Cardiac fibroblast (primary cell): Measurements from ENCODE around the gene PDCD5.
"Not testable (repeated sequence)": the region's sequence is repeated elsewhere in the genome, so short reads cannot be mapped to it uniquely, and the experiment has no call there.

Source experiments
- DNase-seq, 2 donors: peaks; one replicate each; pipeline versions ENCODE4 v3.0.0 to v3.0.0-alpha.2; 2010; ENCODE audit warnings: low read depth in 2 of 2
- H3K4me3 ChIP-seq, 2 donors: replicated peaks in 1 of 2; 1 replicate in 1 of 2; 2 replicates in 1 of 2; pipeline ENCODE4 v1.5.1; 2011; ENCODE audit warnings: low read depth in 2 of 2, low read length in 2 of 2, mild to moderate bottlenecking in 2 of 2, moderate library complexity in 1 of 2
- CTCF ChIP-seq: IDR thresholded peaks from one replicate; pipeline ENCODE4 v1.5.1; 2011; ENCODE audit warnings: low read depth, mild to moderate bottlenecking, low read length, inconsistent platforms

Gene PDCD5

DNA sequence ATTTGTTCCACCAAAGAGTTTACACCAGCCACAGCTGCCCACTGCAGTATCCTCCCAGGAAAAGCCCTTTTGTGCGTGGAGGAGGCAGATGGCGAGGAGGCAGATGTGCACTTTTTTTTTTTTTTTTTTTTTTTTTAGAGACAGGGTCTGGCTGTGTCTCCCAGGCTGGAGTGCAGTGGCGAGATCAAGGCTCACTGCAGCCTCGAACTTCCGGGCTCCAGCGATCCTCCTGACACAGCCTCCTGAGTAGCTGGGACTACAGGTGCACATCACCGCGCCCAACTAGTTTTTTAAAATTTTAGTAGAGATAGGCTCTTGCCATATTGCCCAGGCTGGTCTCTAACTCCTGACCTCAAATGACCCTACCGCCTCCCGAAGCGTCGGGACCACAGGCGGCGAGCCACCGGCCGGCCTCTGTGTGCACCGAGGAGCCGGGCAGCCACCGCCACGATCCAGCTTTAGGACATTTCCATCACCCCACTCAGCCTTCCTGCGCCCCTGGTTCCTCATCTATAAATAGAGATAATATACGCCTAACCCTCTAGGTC lies 563 bp upstream of the PDCD5 start:
- TF ChIP-seq CTCF = no peak
- H3K4me3 ChIP-seq = peak overlapping the region; percentile 55 to 62
- no peak for DNase-seq

DNA sequence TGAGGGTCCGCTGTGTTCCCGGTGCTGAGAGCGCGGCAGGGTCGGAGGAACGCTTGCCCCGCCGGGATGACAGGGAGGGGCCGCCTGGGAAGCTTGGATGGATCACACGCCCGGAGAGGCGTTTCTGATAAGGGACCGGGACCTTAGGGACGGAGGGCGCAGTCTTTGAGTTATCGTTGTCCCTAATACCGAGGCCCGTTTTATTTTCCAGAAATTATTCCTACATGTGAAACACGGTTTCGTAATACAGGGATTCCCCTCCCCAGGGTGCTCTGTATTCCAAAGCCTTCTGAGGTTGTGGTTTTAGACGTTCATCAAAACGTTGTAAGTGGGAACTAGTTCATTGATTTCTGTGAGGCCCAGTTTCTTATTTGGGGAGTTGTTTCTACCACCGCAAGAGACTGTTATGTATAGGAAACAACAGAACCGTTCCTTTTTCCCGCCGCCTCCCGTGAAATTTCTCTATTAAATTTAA lies 752 bp downstream of the PDCD5 start:
- peak; percentile 52 to 78 for DNase-seq

GRCh38 chr19:32587747-32588504 lies 6.9 kb downstream of the PDCD5 start:
- not testable (repeated sequence) for DNase-seq, H3K4me3 ChIP-seq

More for the DNA sequence above, 752 bp downstream of the PDCD5 start:
- peak overlapping the region; percentile 74 to 94 for H3K4me3 ChIP-seq
- TF ChIP-seq CTCF = no peak

GRCh38 chr19:32594021-32594420 lies 13.0 kb downstream of the PDCD5 start:
- DNase-seq = no peak
- H3K4me3 ChIP-seq = no peak overlapping the region
- TF ChIP-seq CTCF = no peak

DNA sequence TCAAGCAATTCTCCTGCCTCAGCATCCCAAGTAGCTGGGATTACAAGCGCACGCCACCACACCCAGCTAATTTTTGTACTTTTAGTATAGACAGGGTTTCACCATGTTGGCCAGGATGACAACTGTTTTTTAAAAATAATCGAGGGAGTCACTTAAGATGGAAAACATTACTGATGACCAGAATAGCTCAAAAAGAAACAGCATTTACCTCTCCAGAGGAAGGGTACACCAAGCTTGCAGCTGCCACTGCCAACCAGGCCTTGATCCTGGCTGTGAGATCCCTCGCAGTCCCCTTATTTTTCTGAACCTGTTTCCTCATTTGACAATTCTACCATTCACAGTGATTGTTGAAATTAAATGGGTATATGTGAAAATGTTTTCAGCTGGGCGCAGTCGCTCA lies 14.5 kb downstream of the PDCD5 start:
- DNase-seq = no peak
- TF ChIP-seq CTCF = no peak
- H3K4me3 ChIP-seq = no peak overlapping the region

DNA sequence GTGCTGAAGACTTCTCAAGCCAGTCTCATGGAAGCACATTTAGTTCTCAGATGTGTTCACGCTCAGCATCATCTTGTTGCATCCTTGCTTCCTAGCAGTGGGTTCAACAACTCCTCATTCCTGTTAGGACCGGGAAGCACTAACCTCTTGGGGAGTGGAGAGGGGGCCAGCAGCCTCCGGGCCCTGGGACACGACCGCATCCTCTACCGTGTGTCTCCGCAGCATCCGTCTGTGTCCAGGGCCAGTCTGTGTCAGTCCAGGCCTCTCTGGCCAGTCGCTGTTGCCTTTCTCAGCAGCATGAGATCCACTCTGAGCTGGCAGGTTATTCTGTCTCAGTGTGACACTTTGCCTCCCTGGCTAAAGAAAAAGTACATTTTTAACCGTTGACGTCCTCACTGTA lies 17.0 kb downstream of the PDCD5 start:
- DNase-seq = no peak
- TF ChIP-seq CTCF = no peak
- no peak overlapping the region for H3K4me3 ChIP-seq

DNA sequence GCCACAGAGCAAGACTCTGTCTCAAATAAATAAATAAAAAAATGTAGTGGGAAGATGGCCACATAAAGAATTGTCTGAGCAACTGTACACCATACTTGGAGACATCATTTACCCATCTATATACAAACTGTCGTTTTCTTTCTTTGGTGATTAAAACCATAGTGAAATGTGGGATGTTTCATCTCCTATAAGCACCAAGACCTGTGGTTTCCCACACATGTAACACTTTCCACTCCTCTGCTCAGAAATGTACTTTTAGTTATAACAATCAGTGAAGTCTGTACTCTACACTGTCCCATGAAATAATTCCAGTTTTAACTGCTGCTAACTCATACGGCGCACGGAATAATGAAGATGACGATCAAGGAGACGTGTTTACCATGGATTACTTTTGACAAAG lies 18.3 kb downstream of the PDCD5 start:
- TF ChIP-seq CTCF = no peak
- no peak overlapping the region for H3K4me3 ChIP-seq
- no peak for DNase-seq
